ENCODE data around the gene DTX4. TPM values are rescaled to one million over a fixed set of nuclear protein-coding genes. Genes with fewer than 3 reads are reported as not detected.

DTX4 gene
- total RNA-seq, 1 experiment from 2014 or later: 56.7 TPM

DNA sequence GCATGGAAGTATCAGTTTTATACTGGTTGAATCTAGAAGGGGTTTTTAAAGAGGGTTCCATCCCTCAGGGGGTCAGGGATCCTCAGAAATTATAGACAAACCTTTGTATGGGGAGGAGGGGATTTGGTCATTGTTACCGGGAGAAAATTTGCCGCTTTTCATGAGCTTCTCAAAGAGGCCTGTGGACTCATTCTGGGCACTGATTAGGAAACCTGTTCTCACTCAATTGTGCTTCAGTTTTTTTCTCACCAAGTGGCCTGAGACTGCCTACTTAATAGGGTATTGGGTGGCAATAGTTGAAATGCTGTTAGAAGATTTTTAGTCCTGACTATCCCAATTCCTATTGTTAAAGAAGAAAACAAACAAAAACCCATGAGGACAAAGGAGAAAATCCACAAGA is 26.8 kb downstream of the DTX4 start:
- peaks cover 38% of the 10 kb centered on the region for H3K36me3 Mint-ChIP-seq (ENCODE audit: insufficient read depth, unreplicated experiment)
- no peak for DNase-seq
- CTCF ChIA-PET: interaction anchor here (1.2 kb wide), 1 partner anchor 27 kb away, joined by 3 read pairs; the partner anchor contains the start of gene DTX4
- no TSS peak for BruUV-seq (replicated peaks)
- peaks cover 8% of the 10 kb centered on the region for H3K4me1 Mint-ChIP-seq (ENCODE audit: low read depth, unreplicated experiment)
- H3K9me3 Mint-ChIP-seq (ENCODE audit: low read depth, unreplicated experiment): no peaks in the 10 kb centered on the region
- H3K27me3 Mint-ChIP-seq (ENCODE audit: unreplicated experiment): no peaks in the 10 kb centered on the region
- H3K27ac Mint-ChIP-seq (ENCODE audit: unreplicated experiment): no peak overlapping the region
- TF ChIP-seq, protein P1, sequence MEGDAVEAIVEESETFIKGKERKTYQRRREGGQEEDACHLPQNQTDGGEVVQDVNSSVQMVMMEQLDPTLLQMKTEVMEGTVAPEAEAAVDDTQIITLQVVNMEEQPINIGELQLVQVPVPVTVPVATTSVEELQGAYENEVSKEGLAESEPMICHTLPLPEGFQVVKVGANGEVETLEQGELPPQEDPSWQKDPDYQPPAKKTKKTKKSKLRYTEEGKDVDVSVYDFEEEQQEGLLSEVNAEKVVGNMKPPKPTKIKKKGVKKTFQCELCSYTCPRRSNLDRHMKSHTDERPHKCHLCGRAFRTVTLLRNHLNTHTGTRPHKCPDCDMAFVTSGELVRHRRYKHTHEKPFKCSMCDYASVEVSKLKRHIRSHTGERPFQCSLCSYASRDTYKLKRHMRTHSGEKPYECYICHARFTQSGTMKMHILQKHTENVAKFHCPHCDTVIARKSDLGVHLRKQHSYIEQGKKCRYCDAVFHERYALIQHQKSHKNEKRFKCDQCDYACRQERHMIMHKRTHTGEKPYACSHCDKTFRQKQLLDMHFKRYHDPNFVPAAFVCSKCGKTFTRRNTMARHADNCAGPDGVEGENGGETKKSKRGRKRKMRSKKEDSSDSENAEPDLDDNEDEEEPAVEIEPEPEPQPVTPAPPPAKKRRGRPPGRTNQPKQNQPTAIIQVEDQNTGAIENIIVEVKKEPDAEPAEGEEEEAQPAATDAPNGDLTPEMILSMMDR (IDR thresholded peaks at IDR 0.05; ENCODE audit: unreplicated experiment): no peak
- H3K4me3 Mint-ChIP-seq (ENCODE audit: low read depth, unreplicated experiment): no peak overlapping the region
- intact Hi-C loops (cut with micrococcal nuclease; ENCODE audit: unreplicated experiment): no loop called here

DNA sequence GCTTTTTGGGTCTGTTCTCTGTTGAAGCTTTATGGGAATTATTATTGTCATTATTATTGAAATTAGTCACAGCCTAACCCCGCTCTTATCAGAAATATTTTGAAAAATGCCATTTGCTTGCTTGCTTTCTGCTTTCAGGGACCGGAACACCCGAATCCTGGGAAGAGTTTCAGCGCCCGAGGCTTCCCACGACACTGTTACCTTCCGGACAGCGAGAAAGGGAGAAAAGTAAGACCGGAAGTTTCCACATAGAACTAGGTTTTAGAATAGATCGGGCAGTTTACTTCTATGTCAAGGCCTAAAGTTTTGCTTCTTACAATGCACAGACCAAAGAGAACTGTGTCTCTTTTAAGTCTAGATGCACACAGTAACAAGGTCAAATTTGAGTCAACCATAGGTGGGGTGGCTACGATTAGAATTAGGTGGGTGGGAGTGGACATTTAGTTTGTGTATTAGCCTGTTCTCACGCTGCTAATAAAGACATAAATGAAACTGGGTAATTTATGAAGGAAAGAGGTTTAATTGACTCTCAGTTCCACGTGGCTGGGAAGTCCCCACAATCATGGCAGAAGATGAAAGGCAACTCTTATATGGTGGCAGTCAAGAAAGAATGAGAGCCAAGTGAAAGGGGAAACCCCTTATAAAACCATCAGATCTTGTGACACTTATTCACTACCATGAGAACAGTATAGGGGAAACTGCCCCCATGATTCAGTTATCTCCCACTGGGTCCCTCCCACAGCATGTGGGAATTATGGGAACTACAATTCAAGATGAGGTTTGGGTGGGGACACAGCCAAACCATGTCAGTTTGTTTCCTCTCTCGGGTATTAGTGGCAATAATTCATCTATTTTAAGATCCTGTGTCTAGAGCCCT is 27.9 kb downstream of the DTX4 start:
- CTCF ChIA-PET: interaction anchor here (1.2 kb wide), 1 partner anchor 28 kb away, joined by 3 read pairs; the partner anchor contains the start of gene DTX4
- no peak for DNase-seq
- no TSS peak for BruUV-seq (replicated peaks)
- TF ChIP-seq, protein P1 (IDR thresholded peaks at IDR 0.05; ENCODE audit: unreplicated experiment): no peak
- Mint-ChIP-seq H3K4me1 (ENCODE audit: low read depth, unreplicated experiment) (peaks cover 8% of the 10 kb centered on the region), H3K36me3 (ENCODE audit: insufficient read depth, unreplicated experiment) (peaks cover 29% of the 10 kb centered on the region), H3K27me3 (ENCODE audit: unreplicated experiment) (no peaks in the 10 kb centered on the region), H3K27ac (ENCODE audit: unreplicated experiment) (no peak overlapping the region), H3K4me3 (ENCODE audit: low read depth, unreplicated experiment) (no peak overlapping the region), H3K9me3 (ENCODE audit: low read depth, unreplicated experiment) (no peaks in the 10 kb centered on the region)
- intact Hi-C loops (cut with micrococcal nuclease; ENCODE audit: unreplicated experiment): loop anchor here (2.0 kb wide), 1 partner anchor 13 kb away; no protein-coding TSS in a partner anchor

DNA sequence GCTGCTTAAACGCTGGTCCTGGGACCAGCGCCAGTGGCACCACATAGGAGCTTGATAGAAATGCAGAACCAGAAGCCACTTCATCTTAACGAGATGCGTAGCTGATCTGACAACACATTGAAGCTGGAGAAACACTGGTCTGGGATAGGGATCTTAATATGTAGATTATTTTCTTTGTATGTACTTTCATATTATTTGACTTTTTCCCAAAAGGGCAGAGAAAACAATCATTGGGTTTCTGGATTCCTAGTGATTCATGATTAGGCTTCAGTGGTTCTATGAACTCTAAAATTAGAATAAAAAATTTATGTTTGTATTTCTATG is 28.5 kb downstream of the DTX4 start:
- CTCF ChIA-PET: no interaction called here
- intact Hi-C loops (cut with micrococcal nuclease; ENCODE audit: unreplicated experiment): loop anchor here (2.0 kb wide), 1 partner anchor 14 kb away; no protein-coding TSS in a partner anchor
- H3K4me3 Mint-ChIP-seq (ENCODE audit: low read depth, unreplicated experiment): no peak overlapping the region
- H3K27me3 Mint-ChIP-seq (ENCODE audit: unreplicated experiment): no peaks in the 10 kb centered on the region
- no peak for DNase-seq
- peaks cover 4% of the 10 kb centered on the region for H3K4me1 Mint-ChIP-seq (ENCODE audit: low read depth, unreplicated experiment)
- no peaks in the 10 kb centered on the region for H3K9me3 Mint-ChIP-seq (ENCODE audit: low read depth, unreplicated experiment)
- H3K36me3 Mint-ChIP-seq (ENCODE audit: insufficient read depth, unreplicated experiment): peaks cover 28% of the 10 kb centered on the region
- BruUV-seq (replicated peaks): no TSS peak
- H3K27ac Mint-ChIP-seq (ENCODE audit: unreplicated experiment): no peak overlapping the region
- TF ChIP-seq, protein P1 (IDR thresholded peaks at IDR 0.05; ENCODE audit: unreplicated experiment): no peak

DNA sequence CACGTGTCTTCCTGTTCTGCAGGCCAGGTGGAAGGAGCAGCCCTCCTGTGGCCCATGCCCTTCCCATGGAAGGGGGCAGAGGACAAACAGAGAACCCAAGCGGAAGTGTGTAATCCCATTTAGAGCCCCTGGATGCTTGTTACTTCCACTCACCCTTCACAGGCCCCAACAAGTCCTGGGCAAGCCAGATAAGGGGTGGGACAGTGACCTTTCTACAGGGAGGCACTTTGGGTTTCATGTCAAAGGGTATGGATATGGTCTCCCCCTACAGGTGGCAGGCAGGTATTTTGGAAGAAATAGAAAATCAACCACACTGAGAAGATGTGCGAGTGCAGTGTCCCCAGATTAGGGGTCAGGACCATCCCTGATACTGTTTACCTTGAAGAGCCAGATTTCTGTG is 29.4 kb downstream of the DTX4 start:
- BruUV-seq (replicated peaks): no TSS peak
- CTCF ChIA-PET: interaction anchor here (0.5 to 1.2 kb wide), 2 partner anchors 11 to 69 kb away, joined by 3 read pairs; no protein-coding TSS in a partner anchor

More for the DNA sequence above, 29.4 kb downstream of the DTX4 start:
- Mint-ChIP-seq H3K9me3 (ENCODE audit: low read depth, unreplicated experiment) (no peaks in the 10 kb centered on the region), H3K27me3 (ENCODE audit: unreplicated experiment) (no peaks in the 10 kb centered on the region), H3K27ac (ENCODE audit: unreplicated experiment) (no peak overlapping the region), H3K4me3 (ENCODE audit: low read depth, unreplicated experiment) (no peak overlapping the region), H3K4me1 (ENCODE audit: low read depth, unreplicated experiment) (no peaks in the 10 kb centered on the region), H3K36me3 (ENCODE audit: insufficient read depth, unreplicated experiment) (peaks cover 26% of the 10 kb centered on the region)
- TF ChIP-seq, protein P1 (IDR thresholded peaks at IDR 0.05; ENCODE audit: unreplicated experiment): peak; percentile 62
- no peak for DNase-seq
- intact Hi-C loops (cut with micrococcal nuclease; ENCODE audit: unreplicated experiment): loop anchor here (2.0 kb wide), 1 partner anchor 15 kb away; no protein-coding TSS in a partner anchor

Measured in Calu3 (cell line).